HCT116 (cell line): ENCODE results near the gene CRLF3. TPM values are rescaled to one million over a fixed set of nuclear protein-coding genes. Genes with fewer than 3 reads are reported as not detected.

ENCODE experiments used
- ATAC-seq: fragments of 200-7000 bp; cut with Tn5 transposase; 2 replicates; pipeline ENCODE4 v1.9.1; 2020; ENCODE audit warnings: mild to moderate bottlenecking, moderate library complexity
- BruUV-seq: library from RNA; stranded (reverse); fragments of 400-500 nt; replicated peaks from 2 replicates; lab custom pipeline; 2021; lab: Mats Ljungman, UMichigan
- CTCF ChIA-PET: fragments of 300-600 bp; sonication (Branson Sonifier 250); formaldehyde crosslinking; loops from one replicate; lab custom pipeline; 2021; ENCODE audit warnings: antibody characterized with exemption; lab: Charles Lee
- POLR2A ChIA-PET: fragments of 300-600, 350-600 bp; sonication (Branson Sonifier 250); formaldehyde crosslinking; loops from one replicate; lab custom pipeline; 2021; ENCODE audit warnings: antibody characterized with exemption; lab: Charles Lee
- RAD21 ChIA-PET, 2 experiments: fragments of 300-600 bp; sonication (Branson Sonifier 250); formaldehyde crosslinking; loops; one replicate each; lab custom pipeline; 2023; ENCODE audit warnings: low total read pairs in 2 of 2; ENCODE audit not compliant: uncharacterized antibody in 2 of 2, unreplicated experiment in 2 of 2, low non-redundant PET in 1 of 2; lab: Charles Lee
- DNase-seq: peaks from one replicate; pipeline ENCODE4 v3.0.0-alpha.2; 2010; ENCODE audit warnings: low read depth, low spot score
- H2AFZ ChIP-seq: fragments of 200-600 bp; shearing (Covaris generic), sonication (generic); 2 replicates; pipeline ENCODE4 v1.6.1; 2017; ENCODE audit warnings: low read depth, mixed run types, mixed read lengths, antibody characterized with exemption, low read length; ENCODE audit not compliant: poor library complexity, severe bottlenecking
- H3K27ac ChIP-seq: 2 replicates; pipeline ENCODE4 v1.5.1; 2012; ENCODE audit warnings: low read depth, low read length
- H3K27me3 ChIP-seq: fragments of 200-600 bp; sonication (generic); 2 replicates; pipeline ENCODE4 v1.6.1; 2016; ENCODE audit warnings: mixed run types, low read length, mixed read lengths; ENCODE audit not compliant: insufficient read depth
- H3K36me3 ChIP-seq, 2 experiments: fragments of 200-500 bp in 1 of 2; fragments of 200-600 bp in 1 of 2; sonication (Bioruptor generic) in 1 of 2; sonication (generic) in 1 of 2; 2 replicates each; pipeline versions ENCODE4 v1.5.1 to v1.6.1; 2014 to 2016; ENCODE audit warnings: low read length in 2 of 2, inconsistent platforms in 1 of 2, mixed read lengths in 1 of 2, mixed run types in 1 of 2; ENCODE audit not compliant: insufficient read depth in 2 of 2, control insufficient read depth in 1 of 2
- H3K4me1 ChIP-seq, 2 experiments: fragments of 200-600 bp in 1 of 2; sonication (generic) in 1 of 2; 2 replicates each; pipeline versions ENCODE4 v1.5.1 to v1.6.1; 2012 to 2017; ENCODE audit warnings: low read length in 2 of 2, inconsistent platforms in 1 of 2, mild to moderate bottlenecking in 1 of 2, mixed read lengths in 1 of 2, mixed run types in 1 of 2, moderate library complexity in 1 of 2; ENCODE audit not compliant: insufficient read depth in 2 of 2, control insufficient read depth in 1 of 2
- H3K4me2 ChIP-seq: fragments of 200-600 bp; sonication (generic); 2 replicates; pipeline ENCODE4 v1.6.1; 2017; ENCODE audit warnings: mixed run types, low read length, mixed read lengths
- H3K4me3 ChIP-seq, 2 experiments: fragments of 200-600 bp in 1 of 2; sonication (generic) in 1 of 2; replicated peaks in 1 of 2; 2 replicates each; pipeline ENCODE4 v1.5.1; 2011 to 2016; ENCODE audit warnings: low read length in 2 of 2, control low read depth in 1 of 2, low read depth in 1 of 2, mild to moderate bottlenecking in 1 of 2, mixed read lengths in 1 of 2, mixed run types in 1 of 2
- H3K79me2 ChIP-seq: fragments of 200-600 bp; sonication (generic); 2 replicates; pipeline ENCODE4 v1.6.1; 2017; ENCODE audit warnings: mild to moderate bottlenecking, mixed run types, low read length, moderate library complexity, mixed read lengths; ENCODE audit not compliant: insufficient read depth
- H3K9ac ChIP-seq: fragments of 200-600 bp; sonication (generic); 2 replicates; pipeline ENCODE4 v1.6.1; 2016; ENCODE audit warnings: low read length, mixed read lengths
- H3K9me2 ChIP-seq: fragments of 200-600 bp; sonication (generic), shearing (Covaris generic); 2 replicates; pipeline ENCODE4 v1.6.1; 2017; ENCODE audit warnings: mixed run types, mild to moderate bottlenecking, moderate library complexity; ENCODE audit not compliant: insufficient read depth
- H3K9me3 ChIP-seq, 2 experiments: fragments of 200-500 bp in 1 of 2; fragments of 200-600 bp in 1 of 2; sonication (Bioruptor generic) in 1 of 2; sonication (generic) in 1 of 2; 2 replicates each; pipeline ENCODE4 v1.6.1; 2014 to 2017; ENCODE audit warnings: low read length in 2 of 2, mixed read lengths in 2 of 2, inconsistent platforms in 1 of 2, low read depth in 1 of 2, mild to moderate bottlenecking in 1 of 2, mixed run types in 1 of 2, moderate library complexity in 1 of 2; ENCODE audit not compliant: control insufficient read depth in 1 of 2, insufficient read depth in 1 of 2
- H4K20me1 ChIP-seq: fragments of 200-600 bp; sonication (generic), shearing (Covaris generic); 2 replicates; pipeline ENCODE4 v1.6.1; 2017; ENCODE audit warnings: mixed run types, mild to moderate bottlenecking, moderate library complexity; ENCODE audit not compliant: insufficient read depth
- CEBPB ChIP-seq: IDR thresholded peaks from 2 replicates; pipeline ENCODE4 v1.6.1; 2012; ENCODE audit warnings: low read depth
- CTCF ChIP-seq, 3 experiments: fragments of 200-600 bp in 1 of 3; sonication (generic) in 1 of 3; IDR thresholded peaks in 2 of 3; conservative IDR thresholded peaks in 1 of 3; 2 replicates each; pipeline ENCODE4 v1.5.1; 2012 to 2017; ENCODE audit warnings: low read depth in 2 of 3, low read length in 2 of 3, antibody characterized with exemption in 1 of 3, borderline replicate concordance in 1 of 3, control low read depth in 1 of 3, mild to moderate bottlenecking in 1 of 3, mixed read lengths in 1 of 3, mixed run types in 1 of 3, moderate library complexity in 1 of 3; ENCODE audit not compliant: insufficient read depth in 1 of 3
- EGR1 ChIP-seq: IDR thresholded peaks from 2 replicates; pipeline ENCODE4 v1.6.1; 2012; ENCODE audit warnings: low read depth
- ELF1 ChIP-seq: IDR thresholded peaks from 2 replicates; pipeline ENCODE4 v1.6.1; 2012; ENCODE audit warnings: low read depth, borderline replicate concordance
- EZH2 ChIP-seq: fragments of 200-600 bp; sonication (generic); IDR thresholded peaks from 2 replicates; pipeline ENCODE4 v1.6.1; 2017; ENCODE audit warnings: antibody characterized with exemption, mixed run types
- EZH2phosphoT487 ChIP-seq: fragments of 200-600 bp; IDR thresholded peaks from 2 replicates; pipeline ENCODE4 v1.6.1; 2018; ENCODE audit warnings: antibody characterized with exemption, borderline replicate concordance
- FOSL1 ChIP-seq: IDR thresholded peaks from 2 replicates; pipeline ENCODE4 v1.6.1; 2012; ENCODE audit warnings: low read depth
- JUND ChIP-seq: IDR thresholded peaks from 2 replicates; pipeline ENCODE4 v1.6.1; 2012
- MAX ChIP-seq: IDR thresholded peaks from 2 replicates; pipeline ENCODE4 v1.6.1; 2012
- POLR2AphosphoS5 ChIP-seq: IDR thresholded peaks from 2 replicates; pipeline ENCODE4 v1.6.1; 2011; ENCODE audit warnings: mild to moderate bottlenecking, low read depth, low read length, moderate library complexity
- SIN3A ChIP-seq: IDR thresholded peaks from 2 replicates; pipeline ENCODE4 v1.6.1; 2012; ENCODE audit warnings: low read depth
- SP1 ChIP-seq: IDR thresholded peaks from 2 replicates; pipeline ENCODE4 v1.6.1; 2012; ENCODE audit warnings: low read depth
- TCF7L2 ChIP-seq: IDR thresholded peaks from 2 replicates; pipeline ENCODE4 v1.7.0; 2011; ENCODE audit warnings: borderline replicate concordance, inconsistent platforms; ENCODE audit not compliant: insufficient read depth, insufficient read length; ENCODE audit errors: extremely low read depth
- YY1 ChIP-seq: IDR thresholded peaks from 2 replicates; pipeline ENCODE4 v1.6.1; 2011; ENCODE audit warnings: low read length, low read depth, moderate library complexity, mild to moderate bottlenecking; ENCODE audit not compliant: insufficient replicate concordance; ENCODE audit errors: extremely low read depth
- ZBTB33 ChIP-seq: IDR thresholded peaks from 2 replicates; pipeline ENCODE4 v1.6.1; 2011; ENCODE audit warnings: mild to moderate bottlenecking, low read length, moderate library complexity; ENCODE audit not compliant: insufficient replicate concordance; ENCODE audit errors: extremely low read depth
- ZFX ChIP-seq: fragments of 450-650 bp; IDR thresholded peaks from 2 replicates; pipeline ENCODE4 v1.6.1; 2017
- intact Hi-C: fragments of 100-400 bp; cut with micrococcal nuclease; formaldehyde crosslinking; loops from 2 replicates; pipeline ENCODE4 v1.10.0; 2022
- total RNA-seq: library from RNA; stranded (reverse); gene quantifications from one replicate; pipeline ENCODE4 v1.2.1, GENCODE V29; 2021; ENCODE audit not compliant: unreplicated experiment
- TF ChIP-seq, protein P1 (sequence below): IDR thresholded peaks from 2 replicates; pipeline ENCODE4 v1.6.1; 2012; ENCODE audit warnings: low read depth

Gene CRLF3
- total RNA-seq, 1 experiment from 2014 or later: 32.4 TPM

DNA sequence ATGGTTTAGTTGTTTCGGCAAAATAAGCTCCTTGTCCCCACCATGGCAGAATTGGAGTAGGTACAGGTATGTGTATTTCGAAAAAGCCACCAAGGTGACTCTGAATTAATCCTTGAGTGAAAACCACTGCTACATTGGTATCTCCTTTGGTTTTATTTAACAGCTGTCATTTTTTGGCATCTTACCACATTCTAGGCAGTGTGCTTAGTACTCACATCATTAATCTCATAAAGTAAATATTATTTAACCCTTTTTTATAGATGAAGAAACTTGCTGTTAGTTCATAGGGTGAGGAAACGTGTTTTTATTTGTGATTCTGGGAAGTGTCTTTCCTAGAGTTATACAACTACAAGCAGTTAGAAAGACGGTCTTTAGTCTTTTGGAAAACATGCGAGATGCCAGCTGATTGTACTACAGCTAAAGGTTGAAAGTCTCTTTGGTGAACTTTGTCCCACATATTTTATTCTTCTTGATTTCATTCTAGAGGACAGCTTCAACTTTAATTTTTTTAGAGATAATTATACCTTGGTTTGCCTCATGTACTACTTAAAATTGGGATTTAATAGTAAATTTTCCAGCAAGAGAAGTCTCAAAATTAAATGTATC lies 13.8 kb upstream of the CRLF3 start:
- Histone ChIP-seq H3K9ac (no peak overlapping the region), H3K36me3 (peaks cover 24 to 27% of the 10 kb centered on the region in 2 experiments; a peak in 3 of 4 replicates), H3K4me2 (no peak overlapping the region), H4K20me1 (no peaks in the 10 kb centered on the region), H3K9me2 (no peaks in the 10 kb centered on the region), H3K4me1 (peaks cover under 1 to 2% of the 10 kb centered on the region in 2 experiments; a peak in 2 of 4 replicates), H2AFZ (no peak overlapping the region), H3K27me3 (no peaks in the 10 kb centered on the region), H3K4me3 (no peak overlapping the region), H3K9me3 (no peaks in the 10 kb centered on the region), H3K79me2 (peaks cover 40% of the 10 kb centered on the region), H3K27ac (no peak overlapping the region)
- no peak for ATAC-seq
- no TSS peak for BruUV-seq
- DNase-seq: no peak
- ChIA-PET CTCF (no interaction called here), POLR2A (no interaction called here), RAD21 (no interaction called here)
- intact Hi-C loops: no loop called here
- TF ChIP-seq POLR2AphosphoS5 (no peak), CEBPB (no peak), MAX (no peak), FOSL1 (no peak), TCF7L2 (no peak), SP1 (no peak), ELF1 (no peak), EGR1 (no peak), ZFX (no peak), ZBTB33 (no peak), EZH2 (no peak), YY1 (no peak), CTCF (IDR thresholded peaks at IDR 0.05 in 2 of 3, conservative IDR thresholded peaks at IDR 0.05 in 1 of 3; ENCODE audit: borderline replicate concordance in 1 of 3, insufficient read depth in 1 of 3, low read depth in 2 of 3, low read length in 2 of 3) (no peak), JUND (no peak), EZH2phosphoT487 (no peak), SIN3A (no peak)
- TF ChIP-seq, protein P1, sequence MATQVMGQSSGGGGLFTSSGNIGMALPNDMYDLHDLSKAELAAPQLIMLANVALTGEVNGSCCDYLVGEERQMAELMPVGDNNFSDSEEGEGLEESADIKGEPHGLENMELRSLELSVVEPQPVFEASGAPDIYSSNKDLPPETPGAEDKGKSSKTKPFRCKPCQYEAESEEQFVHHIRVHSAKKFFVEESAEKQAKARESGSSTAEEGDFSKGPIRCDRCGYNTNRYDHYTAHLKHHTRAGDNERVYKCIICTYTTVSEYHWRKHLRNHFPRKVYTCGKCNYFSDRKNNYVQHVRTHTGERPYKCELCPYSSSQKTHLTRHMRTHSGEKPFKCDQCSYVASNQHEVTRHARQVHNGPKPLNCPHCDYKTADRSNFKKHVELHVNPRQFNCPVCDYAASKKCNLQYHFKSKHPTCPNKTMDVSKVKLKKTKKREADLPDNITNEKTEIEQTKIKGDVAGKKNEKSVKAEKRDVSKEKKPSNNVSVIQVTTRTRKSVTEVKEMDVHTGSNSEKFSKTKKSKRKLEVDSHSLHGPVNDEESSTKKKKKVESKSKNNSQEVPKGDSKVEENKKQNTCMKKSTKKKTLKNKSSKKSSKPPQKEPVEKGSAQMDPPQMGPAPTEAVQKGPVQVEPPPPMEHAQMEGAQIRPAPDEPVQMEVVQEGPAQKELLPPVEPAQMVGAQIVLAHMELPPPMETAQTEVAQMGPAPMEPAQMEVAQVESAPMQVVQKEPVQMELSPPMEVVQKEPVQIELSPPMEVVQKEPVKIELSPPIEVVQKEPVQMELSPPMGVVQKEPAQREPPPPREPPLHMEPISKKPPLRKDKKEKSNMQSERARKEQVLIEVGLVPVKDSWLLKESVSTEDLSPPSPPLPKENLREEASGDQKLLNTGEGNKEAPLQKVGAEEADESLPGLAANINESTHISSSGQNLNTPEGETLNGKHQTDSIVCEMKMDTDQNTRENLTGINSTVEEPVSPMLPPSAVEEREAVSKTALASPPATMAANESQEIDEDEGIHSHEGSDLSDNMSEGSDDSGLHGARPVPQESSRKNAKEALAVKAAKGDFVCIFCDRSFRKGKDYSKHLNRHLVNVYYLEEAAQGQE: no peak
